ENCODE results near the gene ZC3H12D.

- TF ChIP-seq CTCF (IDR thresholded peaks at IDR 0.05) (no peak), ZFX (IDR thresholded peaks at IDR 0.05; ENCODE audit: borderline replicate concordance) (no peak)
Measured at GRCh38 chr6:149400050-149400449, 84.8 kb downstream of the ZC3H12D start, which contains the start of gene SUMO4.

Data from 22Rv1 (cell line).